ENCODE measurements around the gene POC1A. TPM values are rescaled to one million over a fixed set of nuclear protein-coding genes. Genes with fewer than 3 reads are reported as not detected.

The POC1A gene
- total RNA-seq, 1 experiment from 2014 or later: 21.4 TPM

- DNase-seq (ENCODE audit: low read depth): peak; percentile 35
Observed at GRCh38 chr3:52029053-52029452, 125.2 kb downstream of the POC1A start.

GRCh38 chr3:52028572-52028971, 125.7 kb downstream of the POC1A start:
- DNase-seq (ENCODE audit: low read depth): peak; percentile 29

DNA sequence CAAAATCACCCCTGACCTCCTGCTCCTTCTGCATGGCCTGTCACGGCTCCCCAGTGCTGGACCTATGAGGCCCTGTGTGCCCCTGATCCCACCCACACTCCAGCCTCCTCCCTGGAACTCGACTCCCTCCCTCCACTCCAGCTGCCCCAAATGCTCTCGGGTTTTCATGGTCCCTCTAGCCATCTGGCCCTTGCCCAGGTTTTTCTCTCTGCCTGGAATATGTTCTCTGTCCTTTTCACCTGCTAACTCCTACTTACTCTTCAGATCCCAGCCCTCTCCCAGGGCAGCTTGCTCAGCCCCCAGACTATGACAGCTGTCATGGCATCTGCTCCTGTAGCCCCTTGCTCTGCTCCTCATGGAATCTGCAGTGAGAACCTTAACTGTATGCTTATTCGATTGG, 128.2 kb downstream of the POC1A start:
- no peak for DNase-seq (ENCODE audit: low read depth)

- peak; percentile 24 for DNase-seq (ENCODE audit: low read depth)
Observed at GRCh38 chr3:52025453-52025852, 128.8 kb downstream of the POC1A start.

Other genes starting within 250 kb of the POC1A start
- gene RRP9, start 212.5 kb downstream of the POC1A start, total RNA-seq (2014; rRNA removed; shearing (Covaris generic)): 29.0 and 37.6 TPM in 2 replicates
- gene PARP3, start 212.1 kb downstream of the POC1A start, total RNA-seq (2014; rRNA removed; shearing (Covaris generic)): 31.4 and 34.0 TPM in 2 replicates
- gene GPR62, start 199.0 kb downstream of the POC1A start, total RNA-seq (2014; rRNA removed; shearing (Covaris generic)): not detected in 2 replicates
- gene PCBP4, start 187.0 kb downstream of the POC1A start, total RNA-seq (2014; rRNA removed; shearing (Covaris generic)): 65.7 and 72.5 TPM in 2 replicates
- gene ABHD14B, start 180.4 kb downstream of the POC1A start, total RNA-seq (2014; rRNA removed; shearing (Covaris generic)): 36.8 and 37.5 TPM in 2 replicates
- 21.9 and 29.1 TPM in 2 replicates for gene ABHD14A, start 179.4 kb downstream of the POC1A start, total RNA-seq (2014; rRNA removed; shearing (Covaris generic))
- 50.0 and 55.1 TPM in 2 replicates for gene ACY1, start 170.9 kb downstream of the POC1A start, total RNA-seq (2014; rRNA removed; shearing (Covaris generic))
- gene RPL29, start 158.5 kb downstream of the POC1A start, total RNA-seq (2014; rRNA removed; shearing (Covaris generic)): 1,313 and 1,434 TPM in 2 replicates
- gene DUSP7, start 97.9 kb downstream of the POC1A start, total RNA-seq (2014; rRNA removed; shearing (Covaris generic)): 16.9 and 18.5 TPM in 2 replicates
- 32.0 and 37.6 TPM in 2 replicates for gene ALAS1, start 43.7 kb upstream of the POC1A start, total RNA-seq (2014; rRNA removed; shearing (Covaris generic))
- gene TLR9, start 71.2 kb upstream of the POC1A start, total RNA-seq (2014; rRNA removed; shearing (Covaris generic)): not detected in 2 replicates
- gene TWF2, start 84.7 kb upstream of the POC1A start, total RNA-seq (2014; rRNA removed; shearing (Covaris generic)): 131 and 170 TPM in 2 replicates
- 11.0 and 12.3 TPM in 2 replicates for gene PPM1M, start 91.3 kb upstream of the POC1A start, total RNA-seq (2014; rRNA removed; shearing (Covaris generic))
- 53.0 and 54.7 TPM in 2 replicates for gene WDR82, start 124.2 kb upstream of the POC1A start, total RNA-seq (2014; rRNA removed; shearing (Covaris generic))
- gene GLYCTK, start 133.4 kb upstream of the POC1A start, total RNA-seq (2014; rRNA removed; shearing (Covaris generic)): 4.6 and 6.4 TPM in 2 replicates
- gene DNAH1, start 161.9 kb upstream of the POC1A start, total RNA-seq (2014; rRNA removed; shearing (Covaris generic)): 0.48 and 0.78 TPM in 2 replicates